ENCODE measurements around the gene COL2A1.

DNA sequence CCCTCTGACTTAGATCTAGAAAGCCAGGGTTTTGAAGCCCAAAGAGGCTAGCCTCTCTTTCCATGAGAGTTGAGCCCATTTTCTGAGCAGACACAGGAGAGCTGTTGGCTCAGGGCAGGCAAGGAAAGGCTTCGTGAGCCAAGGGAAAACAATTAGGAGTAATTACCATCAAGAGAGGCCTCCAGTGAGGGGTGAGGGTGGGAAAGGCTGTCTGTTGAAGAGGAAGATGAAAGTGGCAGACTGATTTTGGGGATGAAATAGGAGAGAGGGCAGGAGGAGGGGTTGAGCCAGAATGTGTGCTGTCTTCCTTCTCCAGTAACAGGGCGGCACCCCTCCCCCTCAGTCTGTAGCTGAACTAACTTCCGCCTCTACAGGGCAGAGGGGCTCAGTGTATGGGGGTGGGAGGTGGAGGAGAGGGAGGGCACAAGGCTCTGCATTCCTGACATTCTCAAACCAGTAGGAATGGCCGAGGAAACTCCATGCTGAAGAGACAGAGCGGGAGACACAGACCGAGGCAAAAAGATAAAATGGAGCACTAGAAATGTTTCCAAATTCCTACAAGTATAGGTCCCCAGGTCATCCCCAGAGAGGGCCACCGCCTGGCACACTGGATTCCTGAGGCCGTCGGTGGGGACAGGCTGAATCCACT, 33.1 kb upstream of the COL2A1 start:
- TF ChIP-seq EZH2 (IDR thresholded peaks at IDR 0.05), result no peak
- TF ChIP-seq POLR2AphosphoS5 (IDR thresholded peaks at IDR 0.05; ENCODE audit: borderline replicate concordance, low read depth, low read length), result no peak

All from SK-N-MC (cell line).